Cardiac fibroblast (primary cell): ENCODE data around the gene AKAP13.

Experiments used
- DNase-seq, 2 donors: peaks; one replicate each; pipeline versions ENCODE4 v3.0.0 to v3.0.0-alpha.2; 2010; ENCODE audit warnings: low read depth in 2 of 2
- H3K4me3 ChIP-seq, 2 donors: replicated peaks in 1 of 2; 1 replicate in 1 of 2; 2 replicates in 1 of 2; pipeline ENCODE4 v1.5.1; 2011; ENCODE audit warnings: low read depth in 2 of 2, low read length in 2 of 2, mild to moderate bottlenecking in 2 of 2, moderate library complexity in 1 of 2
- CTCF ChIP-seq: IDR thresholded peaks from one replicate; pipeline ENCODE4 v1.5.1; 2011; ENCODE audit warnings: low read depth, mild to moderate bottlenecking, low read length, inconsistent platforms

AKAP13 gene

GRCh38 chr15:85388566-85389305, 8.3 kb downstream of the AKAP13 start:
- peak in 1 of 2 donors; percentile 56 for DNase-seq
- TF ChIP-seq CTCF, result no peak

DNA sequence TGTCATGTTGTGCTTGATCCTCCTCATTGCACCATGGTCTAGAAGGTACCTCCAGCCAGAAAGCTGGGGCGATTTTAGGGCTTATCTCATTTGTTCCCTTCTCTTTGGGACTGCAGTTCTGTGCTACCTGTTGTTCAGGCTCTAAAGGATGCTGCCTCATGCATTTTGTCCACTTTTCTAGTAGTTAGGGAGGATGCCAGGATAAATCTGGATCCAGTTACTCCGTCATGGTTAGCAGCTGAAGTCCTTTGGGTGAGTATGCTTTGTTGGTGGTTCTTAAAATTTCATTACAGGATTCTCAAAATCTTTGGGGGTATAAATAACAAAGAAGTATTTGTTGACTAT, 8.9 kb downstream of the AKAP13 start:
- no peak for TF ChIP-seq CTCF
- DNase-seq, result no peak
- no peak overlapping the region for H3K4me3 ChIP-seq

More at GRCh38 chr15:85388566-85389305, 8.3 kb downstream of the AKAP13 start:
- no peak overlapping the region for H3K4me3 ChIP-seq

DNA sequence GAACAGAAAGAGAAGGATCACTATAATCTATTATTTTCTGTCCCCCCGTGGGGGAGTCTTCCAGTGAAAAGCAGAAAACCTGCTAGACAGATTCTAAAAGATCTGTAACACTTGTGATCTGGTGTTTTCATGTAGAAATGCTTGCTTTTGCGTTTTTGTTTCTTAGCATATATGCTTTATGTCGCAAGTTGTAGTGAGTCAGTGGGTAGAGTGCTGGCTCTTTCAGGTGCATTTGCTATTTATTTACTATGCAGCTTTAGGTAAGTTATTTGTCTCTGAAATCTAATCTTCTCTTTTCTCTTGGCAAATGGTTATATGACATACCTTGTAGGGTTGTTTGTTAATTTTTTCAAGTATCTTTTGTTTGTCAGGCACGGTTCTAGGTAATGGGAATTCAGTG, 9.4 kb downstream of the AKAP13 start:
- no peak for DNase-seq
- H3K4me3 ChIP-seq, result no peak overlapping the region
- no peak for TF ChIP-seq CTCF

- TF ChIP-seq CTCF, result no peak
- no peak for DNase-seq
- no peak overlapping the region for H3K4me3 ChIP-seq
Measured at GRCh38 chr15:85393210-85393609, 12.8 kb downstream of the AKAP13 start.

DNA sequence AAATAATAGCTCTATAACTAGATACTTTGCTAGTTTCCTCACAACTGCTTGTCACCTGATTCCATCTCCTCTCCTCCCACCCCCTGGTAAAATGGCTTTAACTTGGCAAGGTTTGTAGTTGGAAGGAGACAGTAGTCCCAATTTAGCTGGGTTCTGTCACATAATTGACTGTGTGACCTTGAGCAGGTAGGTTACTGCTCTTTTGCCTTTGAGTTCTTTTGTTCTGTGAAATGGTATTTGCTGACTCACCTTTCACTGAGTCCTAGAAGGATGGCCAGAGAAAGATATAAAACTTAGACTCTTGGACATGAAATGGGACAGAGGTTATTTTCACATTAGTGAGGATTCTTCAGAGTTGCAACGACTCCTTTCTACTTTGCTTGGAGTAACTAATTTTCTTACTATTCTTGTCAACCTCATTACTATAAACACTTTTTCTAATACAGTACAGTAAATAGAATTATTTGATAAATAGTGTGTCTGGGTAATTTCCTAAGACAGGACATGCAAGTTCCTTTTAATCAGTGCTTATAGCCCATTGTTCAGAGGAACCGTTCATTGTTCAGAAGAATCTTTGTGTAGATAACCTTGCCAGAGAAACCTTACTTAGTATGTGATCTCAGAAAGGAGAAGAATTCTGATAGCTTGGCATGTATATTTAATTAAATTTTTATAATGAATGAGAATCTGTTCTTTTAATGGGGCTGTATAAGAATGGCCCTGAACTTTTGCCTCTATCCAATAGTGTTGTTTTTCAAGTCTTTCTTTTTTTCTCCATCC, 14.3 kb downstream of the AKAP13 start:
- DNase-seq, result no peak
- H3K4me3 ChIP-seq, result no peak overlapping the region

DNA sequence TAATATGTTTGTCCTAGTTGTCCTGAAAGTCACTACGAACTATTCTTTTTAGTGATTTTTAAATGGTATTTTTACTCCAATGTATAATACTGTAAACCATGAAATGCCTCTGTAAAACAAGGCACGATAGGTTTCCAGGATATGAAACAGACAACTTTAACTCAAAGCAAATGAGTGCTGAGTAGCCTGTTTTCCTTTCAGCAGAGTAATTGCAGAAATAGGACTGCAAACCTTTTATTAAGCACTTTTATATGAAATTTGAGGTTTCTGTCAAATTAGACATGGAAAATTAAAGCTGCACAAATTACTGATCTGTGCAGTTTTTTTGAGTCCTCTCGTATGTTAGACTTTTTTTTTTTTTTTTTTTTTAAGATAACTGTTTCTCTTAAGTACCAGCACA, 16.2 kb downstream of the AKAP13 start:
- DNase-seq, result no peak
- no peak overlapping the region for H3K4me3 ChIP-seq
- no peak for TF ChIP-seq CTCF

More for the DNA sequence above, 14.3 kb downstream of the AKAP13 start:
- TF ChIP-seq CTCF, result no peak
